ENCODE results near the gene EEF1AKMT3.

EEF1AKMT3 gene

DNA sequence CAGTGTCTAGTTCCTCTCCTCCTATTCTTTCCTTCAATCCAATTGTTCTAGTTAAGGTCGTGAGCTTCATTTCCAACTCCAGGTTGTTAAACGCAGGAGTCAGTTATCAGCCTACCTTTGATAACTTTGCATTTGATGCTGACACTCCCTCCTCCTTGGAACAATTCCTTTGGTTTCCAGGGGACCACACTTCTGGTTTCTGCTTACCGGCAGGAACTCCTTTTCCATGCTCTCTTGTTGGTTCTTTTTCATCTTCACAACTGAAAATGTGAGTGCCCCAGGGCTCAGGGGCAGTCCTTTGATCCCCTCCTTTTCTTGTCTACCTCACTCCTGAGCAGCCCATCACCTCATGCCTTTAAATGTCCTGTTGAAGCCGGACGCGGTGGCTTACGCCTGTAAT, 5.0 kb downstream of the EEF1AKMT3 start:
- in situ Hi-C loops (cut with MboI; ENCODE audit: low pct_unique_long_range_greater_than_20kb, low sequenced_read_pairs, unreplicated experiment) = no loop called here
- no peak for DNase-seq (ENCODE audit: low spot score)
- TF ChIP-seq, protein P1, sequence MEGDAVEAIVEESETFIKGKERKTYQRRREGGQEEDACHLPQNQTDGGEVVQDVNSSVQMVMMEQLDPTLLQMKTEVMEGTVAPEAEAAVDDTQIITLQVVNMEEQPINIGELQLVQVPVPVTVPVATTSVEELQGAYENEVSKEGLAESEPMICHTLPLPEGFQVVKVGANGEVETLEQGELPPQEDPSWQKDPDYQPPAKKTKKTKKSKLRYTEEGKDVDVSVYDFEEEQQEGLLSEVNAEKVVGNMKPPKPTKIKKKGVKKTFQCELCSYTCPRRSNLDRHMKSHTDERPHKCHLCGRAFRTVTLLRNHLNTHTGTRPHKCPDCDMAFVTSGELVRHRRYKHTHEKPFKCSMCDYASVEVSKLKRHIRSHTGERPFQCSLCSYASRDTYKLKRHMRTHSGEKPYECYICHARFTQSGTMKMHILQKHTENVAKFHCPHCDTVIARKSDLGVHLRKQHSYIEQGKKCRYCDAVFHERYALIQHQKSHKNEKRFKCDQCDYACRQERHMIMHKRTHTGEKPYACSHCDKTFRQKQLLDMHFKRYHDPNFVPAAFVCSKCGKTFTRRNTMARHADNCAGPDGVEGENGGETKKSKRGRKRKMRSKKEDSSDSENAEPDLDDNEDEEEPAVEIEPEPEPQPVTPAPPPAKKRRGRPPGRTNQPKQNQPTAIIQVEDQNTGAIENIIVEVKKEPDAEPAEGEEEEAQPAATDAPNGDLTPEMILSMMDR (IDR thresholded peaks at IDR 0.05; ENCODE audit: extremely low read depth, insufficient read depth, missing control alignments) = no peak

DNA sequence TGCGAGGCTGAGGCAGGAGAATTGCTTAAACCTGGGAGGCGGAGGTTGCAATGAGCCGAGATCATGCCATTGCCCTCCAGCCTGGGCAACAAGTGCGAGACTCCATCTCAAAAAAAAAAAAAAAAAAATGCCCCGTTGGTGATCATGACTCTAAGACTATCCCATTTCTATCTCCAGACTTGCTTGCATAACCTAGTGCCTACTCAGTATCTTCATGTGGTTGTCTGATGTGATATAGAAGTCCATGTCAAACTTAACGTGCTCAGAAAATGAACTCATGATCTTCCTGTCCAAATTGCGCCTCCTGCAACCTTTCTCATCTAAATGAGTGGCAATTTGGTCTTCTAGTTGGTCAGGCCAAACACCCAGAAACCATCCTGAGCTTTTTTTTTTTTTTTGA, 5.5 kb downstream of the EEF1AKMT3 start:
- TF ChIP-seq, protein P1 (IDR thresholded peaks at IDR 0.05; ENCODE audit: extremely low read depth, insufficient read depth, missing control alignments) = no peak
- in situ Hi-C loops (cut with MboI; ENCODE audit: low pct_unique_long_range_greater_than_20kb, low sequenced_read_pairs, unreplicated experiment) = no loop called here
- no peak for DNase-seq (ENCODE audit: low spot score)

DNA sequence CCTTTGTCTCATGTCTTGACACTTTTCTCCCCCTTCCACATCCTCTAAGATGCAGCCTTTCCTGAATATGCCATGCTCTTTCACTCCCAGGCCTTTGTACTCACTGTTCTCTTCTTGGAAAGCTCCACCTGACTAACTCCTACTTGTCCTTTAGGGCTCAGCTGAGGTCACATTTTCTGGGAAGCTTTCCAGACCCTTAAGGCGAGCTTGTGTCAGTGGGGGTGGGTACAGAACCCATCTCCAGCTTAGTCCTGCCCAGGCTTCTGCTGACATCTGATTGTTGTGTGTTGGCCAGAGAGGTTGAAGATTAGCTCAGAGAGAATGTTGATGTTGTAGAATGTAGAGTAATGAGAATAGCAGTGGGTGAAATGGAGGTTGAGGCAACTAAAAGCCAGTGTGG, 7.3 kb downstream of the EEF1AKMT3 start:
- in situ Hi-C loops (cut with MboI; ENCODE audit: low pct_unique_long_range_greater_than_20kb, low sequenced_read_pairs, unreplicated experiment) = no loop called here
- TF ChIP-seq, protein P1 (IDR thresholded peaks at IDR 0.05; ENCODE audit: extremely low read depth, insufficient read depth, missing control alignments) = no peak
- DNase-seq (ENCODE audit: low spot score) = no peak

DNA sequence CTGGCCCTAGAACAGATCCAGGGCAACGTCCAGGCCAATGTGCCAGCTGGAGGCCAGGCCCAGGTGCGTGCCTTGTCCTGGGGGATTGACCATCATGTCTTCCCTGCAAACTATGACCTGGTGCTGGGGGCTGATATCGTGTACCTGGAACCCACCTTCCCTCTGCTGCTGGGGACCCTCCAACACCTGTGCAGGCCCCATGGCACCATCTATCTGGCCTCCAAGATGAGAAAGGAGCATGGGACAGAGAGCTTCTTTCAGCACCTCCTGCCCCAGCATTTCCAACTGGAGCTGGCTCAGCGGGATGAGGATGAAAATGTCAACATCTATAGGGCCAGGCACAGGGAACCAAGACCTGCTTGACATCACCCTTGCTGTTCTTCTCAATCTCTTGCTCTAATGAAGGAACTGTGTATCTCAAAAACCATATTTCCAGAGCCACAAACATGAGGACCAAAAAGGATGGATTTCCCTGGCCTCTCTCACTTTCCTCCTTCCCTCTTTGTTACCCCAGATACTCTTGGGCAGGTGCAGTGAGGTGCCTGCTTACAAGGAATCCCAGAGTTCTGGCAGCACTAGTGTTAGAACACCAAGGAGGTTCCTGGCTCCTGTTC, 8.0 kb downstream of the EEF1AKMT3 start:
- DNase-seq (ENCODE audit: low spot score) = no peak
- TF ChIP-seq, protein P1 (IDR thresholded peaks at IDR 0.05; ENCODE audit: extremely low read depth, insufficient read depth, missing control alignments) = no peak
- in situ Hi-C loops (cut with MboI; ENCODE audit: low pct_unique_long_range_greater_than_20kb, low sequenced_read_pairs, unreplicated experiment) = no loop called here

DNA sequence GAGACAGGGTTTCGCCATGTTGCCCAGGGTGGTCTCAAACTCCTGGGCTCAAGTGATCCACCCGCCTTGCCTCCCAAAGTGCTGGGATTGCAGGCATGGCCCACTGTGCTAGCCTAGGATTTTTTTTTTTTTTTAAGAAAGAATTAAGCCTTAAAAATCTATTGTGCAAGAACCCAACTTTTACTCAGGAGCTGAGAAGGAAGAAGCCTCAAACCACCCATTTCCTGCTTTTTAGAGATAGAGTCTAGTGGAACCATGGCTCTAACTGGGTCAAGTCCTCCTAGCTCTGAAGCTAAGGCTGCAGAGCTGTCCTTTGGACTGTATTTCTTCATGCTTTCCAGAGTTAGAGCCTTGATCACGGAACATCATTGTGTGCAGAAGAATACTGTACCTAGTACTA, 8.8 kb downstream of the EEF1AKMT3 start:
- no peak for DNase-seq (ENCODE audit: low spot score)
- TF ChIP-seq, protein P1 (IDR thresholded peaks at IDR 0.05; ENCODE audit: extremely low read depth, insufficient read depth, missing control alignments) = no peak
- in situ Hi-C loops (cut with MboI; ENCODE audit: low pct_unique_long_range_greater_than_20kb, low sequenced_read_pairs, unreplicated experiment) = no loop called here

DNA sequence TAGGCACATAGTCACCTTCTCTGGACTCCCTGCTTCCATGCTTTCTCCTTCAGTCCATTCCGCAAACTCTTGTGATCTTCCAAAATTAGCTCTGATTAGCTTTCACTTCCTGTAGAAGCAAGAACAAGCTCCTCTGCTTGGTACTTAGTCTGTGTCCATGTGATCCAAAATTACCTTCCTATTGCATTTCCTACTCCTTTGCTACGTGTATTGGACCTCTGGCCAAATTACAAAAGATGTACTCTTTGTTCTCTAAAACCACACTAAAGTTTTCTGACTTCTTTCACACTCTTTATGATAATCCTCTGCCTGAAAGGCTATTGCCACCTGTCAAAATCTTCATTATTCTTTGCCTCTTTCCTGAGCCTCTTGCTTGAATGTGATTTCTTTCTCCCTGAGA, 9.4 kb downstream of the EEF1AKMT3 start:
- in situ Hi-C loops (cut with MboI; ENCODE audit: low pct_unique_long_range_greater_than_20kb, low sequenced_read_pairs, unreplicated experiment) = no loop called here
- DNase-seq (ENCODE audit: low spot score) = no peak
- TF ChIP-seq, protein P1 (IDR thresholded peaks at IDR 0.05; ENCODE audit: extremely low read depth, insufficient read depth, missing control alignments) = no peak

DNA sequence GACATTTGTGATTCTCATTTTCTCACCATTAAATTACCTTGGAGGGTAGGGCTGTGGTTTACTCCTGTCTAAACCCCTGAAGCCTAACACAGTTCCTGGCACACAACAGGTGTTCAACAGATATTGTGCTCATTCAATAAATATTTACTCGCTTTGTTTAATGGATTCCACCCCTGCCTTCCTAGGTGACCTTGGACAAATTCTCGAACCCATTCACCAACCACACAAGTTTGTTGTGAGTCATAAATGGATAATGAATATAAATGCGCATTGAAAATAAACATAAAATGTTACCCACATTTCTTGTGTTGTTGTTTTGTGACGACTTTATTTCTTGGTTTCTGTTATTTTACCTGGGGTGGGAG, 9.8 kb downstream of the EEF1AKMT3 start:
- TF ChIP-seq, protein P1 (IDR thresholded peaks at IDR 0.05; ENCODE audit: extremely low read depth, insufficient read depth, missing control alignments) = no peak
- no peak for DNase-seq (ENCODE audit: low spot score)
- in situ Hi-C loops (cut with MboI; ENCODE audit: low pct_unique_long_range_greater_than_20kb, low sequenced_read_pairs, unreplicated experiment) = no loop called here

All from GM13977 (cell line).